Measurements from ENCODE around the gene CPE. TPM values are rescaled to one million over a fixed set of nuclear protein-coding genes. Genes with fewer than 3 reads are reported as not detected.

CPE gene
- total and polyA plus RNA-seq, 2 donors: 86.4 to 242 TPM

DNA sequence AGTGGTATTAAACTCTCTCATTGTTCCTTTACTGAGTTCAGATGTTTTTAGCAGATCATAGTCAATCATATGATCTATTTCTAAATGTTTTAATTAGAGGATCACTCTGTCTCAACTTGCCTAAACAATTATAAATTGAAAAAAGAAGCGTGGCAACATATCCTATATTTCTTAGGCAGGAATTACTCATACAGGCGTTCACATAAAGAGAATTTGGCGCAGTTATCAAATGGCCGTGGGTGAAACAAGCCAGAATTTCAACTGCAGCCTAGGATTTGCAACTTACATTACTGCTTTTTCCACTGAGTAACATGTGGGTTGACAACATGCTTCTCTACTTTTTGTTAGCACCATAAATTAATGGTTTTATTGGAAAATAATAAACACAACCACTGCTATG is 141.3 kb downstream of the CPE start:
- WGBS: 58% methylated on average over 4 of the region's 4 CpGs
- Histone ChIP-seq H3K4me1 (ENCODE audit: insufficient read depth) (no peaks in the 10 kb centered on the region), H3K4me3 (ENCODE audit: low read depth, low read length) (no peak overlapping the region), H3K27ac (ENCODE audit: low read depth) (no peak overlapping the region), H3K36me3 (ENCODE audit: insufficient read depth) (no peaks in the 10 kb centered on the region)
- DNase-seq (ENCODE audit: extremely low spot score): no peak

DNA sequence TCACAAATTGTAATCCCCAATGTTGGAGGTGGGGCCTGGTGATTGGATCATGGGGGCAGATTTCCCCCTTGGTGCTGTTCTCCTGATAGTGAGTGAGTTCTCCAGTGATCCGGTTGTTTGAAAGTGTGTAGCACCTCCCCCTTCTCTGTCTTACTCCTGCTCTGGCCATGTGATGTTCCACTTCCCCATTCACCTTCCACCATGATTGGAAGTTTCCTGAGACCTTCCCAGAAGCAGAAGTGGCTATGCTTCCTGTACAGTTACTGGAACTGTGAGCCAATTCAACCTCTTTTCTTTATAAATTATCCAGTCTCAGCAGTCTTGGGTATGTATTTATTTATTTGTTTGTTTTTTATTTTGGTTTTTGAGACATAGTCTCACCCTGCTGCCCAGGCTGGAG is 143.2 kb downstream of the CPE start:
- Histone ChIP-seq H3K4me3 (ENCODE audit: low read depth, low read length) (no peak overlapping the region), H3K36me3 (ENCODE audit: insufficient read depth) (no peaks in the 10 kb centered on the region), H3K4me1 (ENCODE audit: insufficient read depth) (no peaks in the 10 kb centered on the region), H3K27ac (ENCODE audit: low read depth) (no peak overlapping the region)
- 89% methylated on average over 1 of the region's 1 CpG for WGBS
- DNase-seq (ENCODE audit: extremely low spot score): no peak

DNA sequence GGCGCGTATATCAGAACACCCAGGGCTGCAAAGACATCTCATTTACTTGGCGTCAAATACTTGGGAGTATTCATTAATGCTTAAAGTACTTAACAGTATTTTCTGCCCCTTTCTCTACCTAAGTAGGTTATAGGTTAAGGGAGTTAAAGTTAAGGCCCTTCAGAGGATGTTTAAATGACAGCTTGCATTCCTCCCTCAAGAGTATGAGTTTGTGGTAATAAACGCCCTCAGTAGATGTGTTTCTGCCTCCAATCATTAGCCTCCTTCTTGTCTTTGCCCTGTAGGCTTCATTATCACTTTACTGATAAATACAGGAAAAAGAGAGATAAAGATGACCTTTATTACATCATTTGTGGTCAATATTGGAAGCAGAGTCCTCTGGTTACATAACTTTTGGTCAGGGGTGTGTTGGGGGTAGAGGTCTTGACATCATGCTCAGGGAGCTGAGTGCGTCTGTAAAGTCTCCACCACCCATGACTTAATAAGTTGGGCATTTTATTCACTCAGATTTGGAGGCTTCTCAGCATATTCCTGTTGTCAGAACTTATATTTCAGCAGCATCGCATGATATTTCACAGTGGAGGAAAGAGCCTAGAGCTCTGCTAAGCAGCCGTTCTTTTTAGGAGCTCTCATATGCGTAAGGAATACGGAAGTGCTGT is 145.9 kb downstream of the CPE start:
- H3K36me3 ChIP-seq (ENCODE audit: insufficient read depth): no peaks in the 10 kb centered on the region
- 89% methylated on average over 9 of the region's 9 CpGs for WGBS
- no peak overlapping the region for H3K4me3 ChIP-seq (ENCODE audit: low read depth, low read length)
- DNase-seq (ENCODE audit: extremely low spot score): no peak
- no peaks in the 10 kb centered on the region for H3K4me1 ChIP-seq (ENCODE audit: insufficient read depth)
- H3K27ac ChIP-seq (ENCODE audit: low read depth): no peak overlapping the region

DNA sequence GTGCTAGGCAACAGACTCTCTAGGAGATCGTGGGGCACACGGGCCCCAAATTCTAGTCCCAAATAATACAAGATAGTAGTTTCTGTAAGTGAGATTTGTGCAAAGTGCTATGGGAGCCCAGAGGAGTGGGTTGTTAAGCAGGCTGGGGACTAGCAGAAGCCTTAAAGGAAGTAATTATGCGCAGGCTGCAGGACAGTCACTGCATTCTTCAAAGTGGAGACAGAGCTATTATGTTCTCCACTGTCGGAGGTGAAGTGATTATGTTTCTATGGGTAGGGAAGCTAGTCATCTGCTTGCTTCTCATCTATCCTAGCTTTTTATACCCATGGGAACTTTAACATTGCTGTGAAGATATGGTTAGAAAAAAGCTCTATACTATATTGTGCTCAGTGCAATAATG is 154.2 kb downstream of the CPE start:
- no peak overlapping the region for H3K27ac ChIP-seq (ENCODE audit: low read depth)
- H3K4me1 ChIP-seq (ENCODE audit: insufficient read depth): no peaks in the 10 kb centered on the region
- WGBS: 81% methylated on average over 4 of the region's 4 CpGs
- DNase-seq (ENCODE audit: extremely low spot score): no peak
- no peaks in the 10 kb centered on the region for H3K36me3 ChIP-seq (ENCODE audit: insufficient read depth)
- no peak overlapping the region for H3K4me3 ChIP-seq (ENCODE audit: low read depth, low read length)

DNA sequence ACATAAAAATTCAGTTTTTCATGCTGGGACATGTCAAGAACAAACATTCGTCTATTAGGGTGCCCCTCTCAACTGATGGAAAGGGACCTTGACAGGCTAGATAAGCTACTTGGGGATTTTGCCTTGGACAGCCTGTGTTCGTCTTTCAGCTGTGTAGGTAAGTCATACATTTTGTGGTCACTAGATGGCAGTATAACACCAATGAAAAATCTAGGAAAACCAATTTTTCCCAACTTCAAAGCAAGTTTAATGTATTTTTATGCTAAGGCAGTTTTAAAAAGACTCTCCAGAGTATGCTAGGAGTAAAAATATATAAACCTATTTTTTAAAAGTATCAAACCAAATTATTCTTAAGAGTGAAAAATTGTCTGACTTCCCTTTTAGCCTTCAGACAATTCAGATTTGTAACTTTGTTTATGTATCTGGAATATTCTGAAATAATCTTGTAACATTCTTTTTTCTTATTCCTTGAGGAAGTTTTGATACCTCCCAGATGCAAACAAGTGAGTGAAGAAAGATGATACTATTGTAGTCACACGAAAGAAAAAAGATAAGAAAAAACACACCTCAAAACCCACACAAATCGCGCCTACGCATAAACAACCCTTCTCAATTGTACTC is 158.3 kb downstream of the CPE start:
- Histone ChIP-seq H3K4me3 (ENCODE audit: low read depth, low read length) (no peak overlapping the region), H3K4me1 (ENCODE audit: insufficient read depth) (no peaks in the 10 kb centered on the region), H3K36me3 (ENCODE audit: insufficient read depth) (no peaks in the 10 kb centered on the region), H3K27ac (ENCODE audit: low read depth) (no peak overlapping the region)
- WGBS: 60% methylated on average over 6 of the region's 6 CpGs
- DNase-seq (ENCODE audit: extremely low spot score): peak; percentile 43

DNA sequence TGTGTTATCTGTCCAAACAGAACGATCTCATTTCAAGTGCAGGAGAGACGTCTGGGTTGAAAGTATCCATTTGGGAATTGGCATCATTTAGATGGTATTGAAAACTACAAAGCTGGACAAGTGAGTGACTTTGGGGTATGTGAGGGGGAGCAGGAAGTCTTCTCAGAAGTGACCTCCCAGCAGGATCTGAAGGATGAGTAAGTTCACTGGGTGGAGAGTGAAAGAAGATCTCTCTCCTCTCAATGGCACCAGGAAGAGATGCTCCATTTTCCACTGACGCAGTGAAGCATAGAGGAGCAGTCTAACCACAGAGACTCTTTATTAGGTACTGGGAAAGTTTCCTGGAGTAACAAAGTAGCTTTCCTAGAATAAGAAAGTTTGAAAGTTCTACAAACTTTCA is 161.0 kb downstream of the CPE start:
- H3K27ac ChIP-seq (ENCODE audit: low read depth): no peak overlapping the region
- H3K4me1 ChIP-seq (ENCODE audit: insufficient read depth): no peaks in the 10 kb centered on the region
- H3K36me3 ChIP-seq (ENCODE audit: insufficient read depth): no peaks in the 10 kb centered on the region
- DNase-seq (ENCODE audit: extremely low spot score): no peak
- WGBS: 85% methylated on average over 3 of the region's 3 CpGs
- no peak overlapping the region for H3K4me3 ChIP-seq (ENCODE audit: low read depth, low read length)

GRCh38 chr4:165540206-165540830 is 161.5 kb downstream of the CPE start:
- Histone ChIP-seq H3K27ac (ENCODE audit: low read depth) (no peak overlapping the region), H3K36me3 (ENCODE audit: insufficient read depth) (no peaks in the 10 kb centered on the region), H3K4me3 (ENCODE audit: low read depth, low read length) (no peak overlapping the region), H3K4me1 (ENCODE audit: insufficient read depth) (no peaks in the 10 kb centered on the region)
- DNase-seq (ENCODE audit: extremely low spot score): no peak
- WGBS: 89% methylated on average over 9 of the region's 9 CpGs

DNA sequence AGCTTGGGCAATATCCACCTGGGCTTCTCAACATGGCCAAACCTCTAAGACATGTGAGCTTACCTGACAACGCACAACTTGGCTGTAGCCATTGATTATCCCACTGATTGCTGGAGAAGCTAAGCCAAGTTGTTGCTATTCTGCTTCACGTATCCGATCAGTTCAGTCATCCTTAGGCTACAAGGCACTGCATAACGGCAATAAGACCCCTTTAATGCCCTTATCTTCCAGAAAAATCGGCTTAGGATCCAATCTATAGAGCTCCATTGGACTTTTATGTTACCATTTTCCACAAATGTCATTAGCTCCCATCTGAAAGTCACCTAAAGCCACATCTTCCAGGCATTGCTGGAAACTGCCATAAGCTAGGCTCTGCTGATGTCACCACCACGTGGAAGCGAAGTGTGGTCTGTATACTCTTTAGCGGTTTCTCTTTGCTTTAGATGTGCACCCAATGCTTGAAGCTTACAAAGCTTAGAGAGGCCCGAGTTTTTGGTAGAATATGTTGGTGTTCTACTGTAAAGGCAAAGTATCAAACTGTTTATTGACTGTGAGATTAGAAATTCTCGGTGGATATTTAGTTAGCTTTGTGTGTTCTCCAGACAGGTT is 163.1 kb downstream of the CPE start:
- no peak overlapping the region for H3K4me3 ChIP-seq (ENCODE audit: low read depth, low read length)
- H3K4me1 ChIP-seq (ENCODE audit: insufficient read depth): no peaks in the 10 kb centered on the region
- H3K27ac ChIP-seq (ENCODE audit: low read depth): no peak overlapping the region
- DNase-seq (ENCODE audit: extremely low spot score): no peak
- H3K36me3 ChIP-seq (ENCODE audit: insufficient read depth): no peaks in the 10 kb centered on the region
- WGBS: 95% methylated on average over 10 of the region's 10 CpGs

DNA sequence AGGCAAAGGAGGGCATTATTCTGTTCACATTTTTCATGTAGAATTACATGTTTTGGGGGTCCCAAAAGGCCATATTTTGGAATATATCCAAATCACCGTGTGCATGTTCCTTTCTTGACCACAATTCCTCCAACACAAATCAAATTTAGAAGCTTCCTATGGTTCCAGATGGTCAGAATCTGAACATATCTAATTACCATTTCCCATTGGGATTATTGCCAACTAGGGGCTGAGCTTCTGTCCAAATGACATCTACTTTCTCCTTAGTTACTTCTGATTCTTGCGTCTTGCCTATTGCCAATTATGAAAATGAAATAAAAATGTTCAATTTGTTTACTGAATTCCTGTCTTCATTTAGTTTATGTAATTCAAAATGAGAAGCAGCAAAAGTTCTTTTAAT is 163.7 kb downstream of the CPE start:
- Histone ChIP-seq H3K36me3 (ENCODE audit: insufficient read depth) (no peaks in the 10 kb centered on the region), H3K27ac (ENCODE audit: low read depth) (no peak overlapping the region), H3K4me3 (ENCODE audit: low read depth, low read length) (no peak overlapping the region), H3K4me1 (ENCODE audit: insufficient read depth) (no peaks in the 10 kb centered on the region)
- WGBS: 66% methylated on average over 2 of the region's 2 CpGs
- no peak for DNase-seq (ENCODE audit: extremely low spot score)

Small RNA genes lying within 50 kb of the gene (small RNA-seq; reads per million reads assigned to genes)
- gene MIR578 (0.15 reads per million), gene SCGB1D5P (not detected)

Other genes starting within 250 kb of the CPE start
- gene KLHL2, start 171.4 kb upstream of the CPE start, total RNA-seq: 13.7 TPM
- gene KLHL2, start 171.4 kb upstream of the CPE start, polyA plus RNA-seq: 16.6 TPM
- 126 TPM for gene MSMO1, start 51.3 kb upstream of the CPE start, total RNA-seq
- 16.6 TPM for gene MSMO1, start 51.3 kb upstream of the CPE start, polyA plus RNA-seq

Data from urinary bladder (tissue), 4 donors.